Measurements from ENCODE around the gene MFSD12. TPM values are rescaled to one million over a fixed set of nuclear protein-coding genes. Genes with fewer than 3 reads are reported as not detected.

Gene MFSD12
- total and polyA plus RNA-seq, 2 donors (not counting 3 experiments of a cell fraction or from before 2014, with no cell fraction given): 51.7 to 78.9 TPM

DNA sequence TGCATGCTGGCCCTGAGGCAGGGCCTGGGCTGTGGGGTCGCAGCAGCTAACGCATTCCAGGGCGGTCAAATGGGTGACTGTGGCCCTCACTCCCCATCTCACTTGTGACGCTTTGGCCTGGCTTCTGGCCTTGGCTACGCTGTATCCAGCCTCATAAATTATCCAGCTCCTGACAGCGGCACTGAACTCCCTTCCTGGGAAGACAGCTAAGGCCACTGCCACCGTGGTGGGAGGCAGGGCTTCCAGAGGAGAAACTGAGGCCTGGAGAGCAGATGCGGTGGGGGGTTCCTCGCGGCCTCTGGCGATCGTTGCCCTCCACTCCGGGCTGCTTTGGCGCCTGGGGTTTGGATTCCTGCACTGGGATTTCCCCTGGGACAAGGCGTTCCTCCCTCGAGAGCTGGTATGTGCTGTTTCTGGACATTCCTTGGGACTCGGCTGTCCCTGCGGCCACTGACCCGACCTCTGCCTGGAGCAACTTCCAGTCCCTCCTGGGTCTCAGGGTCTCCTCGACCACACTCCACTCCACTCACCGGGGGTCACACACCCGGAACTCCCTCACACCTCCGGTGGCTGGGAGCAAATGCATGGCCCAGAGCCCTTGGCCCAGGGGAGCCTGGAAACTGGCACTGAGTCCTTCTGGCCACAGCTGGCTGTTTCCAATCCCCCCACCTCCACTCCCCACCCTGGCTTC, 45.9 kb upstream of the MFSD12 start:
- no peak overlapping the region for H3K4me3 ChIP-seq (replicated peaks in 1 of 3; ENCODE audit: insufficient read depth in 1 of 3, low read depth in 1 of 3, low read length in 3 of 3)
- ChIA-PET CTCF (interaction anchor here (1.5 to 1.9 kb wide), 2 partner anchors 12 to 18 kb away, joined by 6 to 10 read pairs; partner anchors contain the start of gene GIPC3), POLR2A (no interaction called here)
- FAIRE-seq (no peak), DNase-seq (ENCODE audit: low read depth, low spot score) (no peak)
- no peak overlapping the region for H3K27ac ChIP-seq (ENCODE audit: insufficient read depth, low read depth, low read length)
- no peaks in the 10 kb centered on the region for H3K36me3 ChIP-seq (ENCODE audit: control insufficient read depth in 2 of 2, extremely low read depth in 1 of 2, insufficient read depth in 2 of 2, low read length in 2 of 2)
- H3K9me3 ChIP-seq (replicated peaks; ENCODE audit: control insufficient read depth, insufficient read depth, low read length): no peaks in the 10 kb centered on the region
- dilution Hi-C loops (cut with MboI; ENCODE audit: extremely low pct_ligation_motif_present, low sequenced_read_pairs) (no loop called here), intact Hi-C loops (cut with micrococcal nuclease) (no loop called here)
- H3K27me3 ChIP-seq (ENCODE audit: control insufficient read depth in 2 of 2, insufficient read depth in 2 of 2, low read length in 2 of 2): no peaks in the 10 kb centered on the region
- TF ChIP-seq EZH2 (IDR thresholded peaks at IDR 0.05; ENCODE audit: borderline replicate concordance, low read depth, low read length, severe bottlenecking) (no peak), JUN (IDR thresholded peaks at IDR 0.05; ENCODE audit: borderline replicate concordance, insufficient read depth, insufficient read length, low read depth) (no peak), POLR2A (IDR thresholded peaks at IDR 0.05; ENCODE audit: low read depth, low read length) (no peak), FOS (IDR thresholded peaks at IDR 0.05; ENCODE audit: borderline replicate concordance, insufficient read depth, low read length) (no peak), POLR2AphosphoS5 (IDR thresholded peaks at IDR 0.05; ENCODE audit: insufficient read depth, low read depth, low read length) (no peak), MYC (IDR thresholded peaks at IDR 0.05; ENCODE audit: low read depth, low read length) (no peak), GATA2 (IDR thresholded peaks at IDR 0.05; ENCODE audit: insufficient read depth, insufficient read length, low read depth, low read length) (no peak)
- TF ChIP-seq, protein P1, sequence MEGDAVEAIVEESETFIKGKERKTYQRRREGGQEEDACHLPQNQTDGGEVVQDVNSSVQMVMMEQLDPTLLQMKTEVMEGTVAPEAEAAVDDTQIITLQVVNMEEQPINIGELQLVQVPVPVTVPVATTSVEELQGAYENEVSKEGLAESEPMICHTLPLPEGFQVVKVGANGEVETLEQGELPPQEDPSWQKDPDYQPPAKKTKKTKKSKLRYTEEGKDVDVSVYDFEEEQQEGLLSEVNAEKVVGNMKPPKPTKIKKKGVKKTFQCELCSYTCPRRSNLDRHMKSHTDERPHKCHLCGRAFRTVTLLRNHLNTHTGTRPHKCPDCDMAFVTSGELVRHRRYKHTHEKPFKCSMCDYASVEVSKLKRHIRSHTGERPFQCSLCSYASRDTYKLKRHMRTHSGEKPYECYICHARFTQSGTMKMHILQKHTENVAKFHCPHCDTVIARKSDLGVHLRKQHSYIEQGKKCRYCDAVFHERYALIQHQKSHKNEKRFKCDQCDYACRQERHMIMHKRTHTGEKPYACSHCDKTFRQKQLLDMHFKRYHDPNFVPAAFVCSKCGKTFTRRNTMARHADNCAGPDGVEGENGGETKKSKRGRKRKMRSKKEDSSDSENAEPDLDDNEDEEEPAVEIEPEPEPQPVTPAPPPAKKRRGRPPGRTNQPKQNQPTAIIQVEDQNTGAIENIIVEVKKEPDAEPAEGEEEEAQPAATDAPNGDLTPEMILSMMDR (IDR thresholded peaks at IDR 0.05; ENCODE audit: extremely low read depth in 1 of 2, insufficient read depth in 1 of 2, low read depth in 1 of 2, low read length in 2 of 2): no peak
- TF ChIP-seq, protein P2, sequence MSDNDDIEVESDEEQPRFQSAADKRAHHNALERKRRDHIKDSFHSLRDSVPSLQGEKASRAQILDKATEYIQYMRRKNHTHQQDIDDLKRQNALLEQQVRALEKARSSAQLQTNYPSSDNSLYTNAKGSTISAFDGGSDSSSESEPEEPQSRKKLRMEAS (IDR thresholded peaks at IDR 0.05; ENCODE audit: insufficient read depth, insufficient read length): no peak
- no peak overlapping the region for H2AFZ ChIP-seq (ENCODE audit: low read depth, low read length)
- H3K79me2 ChIP-seq (ENCODE audit: control insufficient read depth, insufficient read depth, low read length): no peaks in the 10 kb centered on the region
- peaks cover 15% of the 10 kb centered on the region for H3K4me1 ChIP-seq (ENCODE audit: control insufficient read depth, extremely low read depth, insufficient read depth, low read length)
- BruUV-seq (replicated peaks): no TSS peak
- H3K4me2 ChIP-seq (ENCODE audit: insufficient read depth, low read length): no peak overlapping the region
- H3K9ac ChIP-seq (replicated peaks; ENCODE audit: extremely low read depth, insufficient read depth, low read length): no peak overlapping the region
- H4K20me1 ChIP-seq (replicated peaks; ENCODE audit: control insufficient read depth, extremely low read depth, insufficient read depth, low read length): no peaks in the 10 kb centered on the region
- no peaks in the 10 kb centered on the region for H3K9me1 ChIP-seq (replicated peaks; ENCODE audit: control insufficient read depth, extremely low read depth, insufficient read depth, low read length)

All from endothelial cell of umbilical vein (primary cell).